Caco-2 (cell line): ENCODE data around the gene MC4R. TPM values are rescaled to one million over a fixed set of nuclear protein-coding genes. Genes with fewer than 3 reads are reported as not detected.

Experiments used
- BruUV-seq: library from RNA; stranded (reverse); fragments of 400-500 nt; replicated peaks from 2 replicates; lab custom pipeline; 2021; lab: Mats Ljungman, UMichigan
- CTCF ChIA-PET: fragments of 300-600 bp; sonication (Branson Sonifier 250); formaldehyde crosslinking; loops from one replicate; lab custom pipeline; 2022; ENCODE audit warnings: antibody characterized with exemption; lab: Charles Lee
- POLR2A ChIA-PET: fragments of 300-600 bp; sonication (Branson Sonifier 250); formaldehyde crosslinking; loops from one replicate; lab custom pipeline; 2022; ENCODE audit warnings: antibody characterized with exemption; lab: Charles Lee
- DNase-seq, 2 experiments: peaks; one replicate each; pipeline versions ENCODE4 v3.0.0 to v3.0.0-alpha.2; 2020 to 2022
- H3K27me3 ChIP-seq: replicated peaks from 2 replicates; pipeline ENCODE4 v1.6.0; 2011; ENCODE audit warnings: low read length; ENCODE audit not compliant: control insufficient read depth, insufficient read depth
- H3K36me3 ChIP-seq: 2 replicates; pipeline ENCODE4 v1.5.1; 2011; ENCODE audit warnings: low read length; ENCODE audit not compliant: control insufficient read depth, insufficient read depth
- H3K4me1 ChIP-seq: fragments of 250-450 bp; sonication (Bioruptor Pico); 2 replicates; pipeline ENCODE4 v1.5.1; 2020; ENCODE audit warnings: mild to moderate bottlenecking
- H3K4me3 ChIP-seq: 2 replicates; pipeline ENCODE4 v1.5.1; 2011; ENCODE audit warnings: low read depth, mild to moderate bottlenecking, control low read depth, low read length
- H3K9me3 ChIP-seq: fragments of 250-450 bp; sonication (Bioruptor Pico); 2 replicates; pipeline ENCODE4 v1.5.1; 2020; ENCODE audit warnings: mild to moderate bottlenecking, moderate library complexity
- H3K27ac Mint-ChIP-seq: one replicate; pipeline ENCODE4 v1.8.0; 2022; ENCODE audit warnings: mixed read lengths; ENCODE audit not compliant: unreplicated experiment
- H3K27me3 Mint-ChIP-seq: one replicate; pipeline ENCODE4 v1.8.0; 2022; ENCODE audit warnings: mixed read lengths; ENCODE audit not compliant: insufficient read depth, unreplicated experiment
- H3K36me3 Mint-ChIP-seq: one replicate; pipeline ENCODE4 v1.8.0; 2022; ENCODE audit warnings: mild to moderate bottlenecking, mixed read lengths; ENCODE audit not compliant: insufficient read depth, unreplicated experiment
- H3K4me1 Mint-ChIP-seq: one replicate; pipeline ENCODE4 v1.8.0; 2022; ENCODE audit warnings: low read depth, mixed read lengths; ENCODE audit not compliant: unreplicated experiment
- H3K4me3 Mint-ChIP-seq: one replicate; pipeline ENCODE4 v1.8.0; 2022; ENCODE audit warnings: mild to moderate bottlenecking, moderate library complexity, mixed read lengths; ENCODE audit not compliant: unreplicated experiment
- H3K9me3 Mint-ChIP-seq: one replicate; pipeline ENCODE4 v1.8.0; 2022; ENCODE audit warnings: mixed read lengths; ENCODE audit not compliant: unreplicated experiment
- CTCF ChIP-seq, 2 experiments: fragments of 200-600 bp in 1 of 2; IDR thresholded peaks; 1 replicate in 1 of 2; 2 replicates in 1 of 2; pipeline versions ENCODE4 v1.5.1 to v1.8.0; 2011 to 2022; ENCODE audit warnings: antibody characterized with exemption in 1 of 2, control low read depth in 1 of 2, inconsistent platforms in 1 of 2, low read depth in 1 of 2, low read length in 1 of 2, mild to moderate bottlenecking in 1 of 2, moderate library complexity in 1 of 2; ENCODE audit not compliant: insufficient read depth in 1 of 2, severe bottlenecking in 1 of 2, unreplicated experiment in 1 of 2
- intact Hi-C: fragments of 100-400 bp; cut with micrococcal nuclease; formaldehyde crosslinking; loops from one replicate; pipeline ENCODE4 v1.10.0; 2022; ENCODE audit not compliant: unreplicated experiment
- total RNA-seq: library from RNA; stranded (reverse); gene quantifications from 2 replicates; pipeline ENCODE4 v1.2.3, GENCODE V29; 2022

The MC4R gene
- total RNA-seq, 1 experiment from 2014 or later = not detected

DNA sequence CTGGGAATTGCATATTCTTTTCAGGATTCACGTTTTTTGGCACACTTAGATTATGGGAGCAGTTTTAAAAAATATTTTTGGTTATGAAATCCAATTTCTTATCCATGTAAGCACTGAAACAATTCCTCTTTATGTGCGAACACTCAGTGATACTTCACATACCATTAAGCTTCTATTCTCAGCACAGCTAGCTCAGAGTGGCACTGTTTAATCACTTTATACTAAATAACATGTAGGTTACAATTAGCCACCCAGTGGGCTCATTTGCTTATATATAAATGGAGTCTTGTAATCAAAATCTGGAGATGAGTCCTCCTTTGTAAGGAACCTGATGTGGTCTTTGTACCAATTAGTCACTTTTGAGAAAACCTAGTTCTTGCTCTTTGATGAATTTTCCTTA is 11.3 kb upstream of the MC4R start:
- ChIA-PET POLR2A (no interaction called here), CTCF (no interaction called here)
- Mint-ChIP-seq H3K36me3 (no peaks in the 10 kb centered on the region), H3K27me3 (no peaks in the 10 kb centered on the region), H3K4me1 (no peaks in the 10 kb centered on the region), H3K9me3 (no peaks in the 10 kb centered on the region), H3K4me3 (no peak overlapping the region), H3K27ac (no peak overlapping the region)
- Histone ChIP-seq H3K27me3 (no peaks in the 10 kb centered on the region), H3K4me1 (no peaks in the 10 kb centered on the region), H3K4me3 (no peak overlapping the region), H3K9me3 (no peaks in the 10 kb centered on the region), H3K36me3 (no peaks in the 10 kb centered on the region)
- no TSS peak for BruUV-seq
- DNase-seq = no peak
- intact Hi-C loops = no loop called here
- no peak for TF ChIP-seq CTCF (IDR thresholded peaks at IDR 0.05; ENCODE audit: insufficient read depth in 1 of 2, low read depth in 1 of 2, low read length in 1 of 2, severe bottlenecking in 1 of 2, unreplicated experiment in 1 of 2)

DNA sequence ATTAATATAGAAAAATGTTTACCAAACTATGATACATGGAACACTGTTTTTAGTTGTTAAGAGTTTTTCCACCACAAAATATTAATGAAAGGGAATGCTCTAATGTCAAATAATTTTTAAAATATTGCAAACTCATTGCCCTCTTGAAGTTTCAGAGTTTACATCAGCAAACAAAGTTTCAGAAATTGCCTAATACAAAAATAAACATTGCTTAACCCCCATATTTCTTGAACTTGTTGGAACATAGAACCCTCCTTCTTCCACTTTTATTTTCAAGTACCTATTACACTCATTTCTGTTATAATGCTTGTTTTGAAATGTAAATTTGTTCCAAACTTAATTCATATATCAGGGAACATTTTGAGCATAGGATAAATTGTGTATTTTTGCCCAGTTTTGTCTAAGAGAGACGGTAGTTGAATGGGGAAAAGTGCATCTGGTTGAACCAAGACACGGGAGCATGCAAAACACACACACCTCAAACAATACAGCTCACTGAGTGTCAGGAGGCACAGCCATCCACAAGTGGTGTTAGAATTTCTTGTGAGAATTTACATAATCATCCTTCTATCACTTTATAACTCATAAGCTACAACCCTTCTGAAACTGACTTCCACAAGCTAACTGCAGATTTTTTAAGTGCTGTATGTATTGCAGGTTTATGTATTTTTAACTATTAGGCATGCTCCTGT is 5.3 kb upstream of the MC4R start:
- Mint-ChIP-seq H3K27me3 (no peaks in the 10 kb centered on the region), H3K9me3 (no peaks in the 10 kb centered on the region), H3K27ac (no peak overlapping the region), H3K4me3 (no peak overlapping the region), H3K36me3 (no peaks in the 10 kb centered on the region), H3K4me1 (no peaks in the 10 kb centered on the region)
- ChIA-PET POLR2A (no interaction called here), CTCF (no interaction called here)
- no peaks in the 10 kb centered on the region for H3K4me1 ChIP-seq
- H3K27me3 ChIP-seq = no peaks in the 10 kb centered on the region
- no peak for TF ChIP-seq CTCF (IDR thresholded peaks at IDR 0.05; ENCODE audit: insufficient read depth in 1 of 2, low read depth in 1 of 2, low read length in 1 of 2, severe bottlenecking in 1 of 2, unreplicated experiment in 1 of 2)
- no peaks in the 10 kb centered on the region for H3K9me3 ChIP-seq
- DNase-seq = no peak
- no peak overlapping the region for H3K4me3 ChIP-seq
- H3K36me3 ChIP-seq = no peaks in the 10 kb centered on the region
- no TSS peak for BruUV-seq
- intact Hi-C loops = no loop called here

DNA sequence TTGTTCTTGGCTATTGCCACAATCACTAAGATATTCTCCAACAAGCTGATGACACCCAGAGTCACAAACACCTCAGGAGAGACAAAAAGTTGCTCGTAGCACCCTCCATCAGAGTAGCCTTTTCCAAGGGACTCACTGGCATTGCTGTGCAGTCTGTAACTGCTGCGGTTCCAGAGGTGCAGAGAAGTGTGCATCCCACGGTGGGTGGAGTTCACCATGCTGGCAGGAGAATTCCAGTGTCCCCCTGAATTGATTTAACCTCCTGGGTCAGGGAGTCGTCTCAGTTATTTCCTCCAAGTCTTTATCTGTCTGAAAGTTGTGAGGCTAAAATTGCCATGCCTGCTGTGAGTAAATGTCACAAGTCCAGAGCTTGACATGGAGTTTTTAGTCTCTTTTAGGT is 443 bp downstream of the MC4R start:
- Mint-ChIP-seq H3K27ac (no peak overlapping the region), H3K36me3 (no peaks in the 10 kb centered on the region), H3K9me3 (no peaks in the 10 kb centered on the region), H3K27me3 (peaks cover 3% of the 10 kb centered on the region), H3K4me3 (no peak overlapping the region), H3K4me1 (no peaks in the 10 kb centered on the region)
- no peaks in the 10 kb centered on the region for H3K9me3 ChIP-seq
- ChIA-PET CTCF (no interaction called here), POLR2A (no interaction called here)
- no peak overlapping the region for H3K4me3 ChIP-seq
- no peaks in the 10 kb centered on the region for H3K4me1 ChIP-seq
- H3K27me3 ChIP-seq = no peaks in the 10 kb centered on the region
- BruUV-seq = no TSS peak
- intact Hi-C loops = no loop called here
- no peak for DNase-seq
- TF ChIP-seq CTCF (IDR thresholded peaks at IDR 0.05; ENCODE audit: insufficient read depth in 1 of 2, low read depth in 1 of 2, low read length in 1 of 2, severe bottlenecking in 1 of 2, unreplicated experiment in 1 of 2) = no peak
- H3K36me3 ChIP-seq = no peaks in the 10 kb centered on the region
